Adipocyte (in vitro differentiated cells): ENCODE data around the gene CACNG4.

Experiments used
- DNase-seq: peaks from one replicate; pipeline ENCODE4 v3.0.0-alpha.2; 2015; ENCODE audit warnings: low read depth
- H3K27me3 ChIP-seq: replicated peaks from 2 replicates; pipeline ENCODE4 v1.7.0; 2013; ENCODE audit warnings: mild to moderate bottlenecking, low read length, moderate library complexity; ENCODE audit not compliant: control insufficient read depth, insufficient read depth
- H3K36me3 ChIP-seq: 2 replicates; pipeline ENCODE4 v1.7.0; 2013; ENCODE audit warnings: low read length, mild to moderate bottlenecking, moderate library complexity; ENCODE audit not compliant: control insufficient read depth, insufficient read depth, severe bottlenecking
- H3K4me1 ChIP-seq: 2 replicates; pipeline ENCODE4 v1.7.0; 2013; ENCODE audit warnings: mild to moderate bottlenecking, low read length, moderate library complexity; ENCODE audit not compliant: control insufficient read depth, insufficient read depth
- H3K4me3 ChIP-seq: 2 replicates; pipeline ENCODE4 v1.7.0; 2013; ENCODE audit warnings: mild to moderate bottlenecking, low read length, moderate library complexity
- H3K9ac ChIP-seq: 2 replicates; pipeline ENCODE4 v1.7.0; 2013; ENCODE audit warnings: mild to moderate bottlenecking, low read length, moderate library complexity
- H3K9me3 ChIP-seq: 2 replicates; pipeline ENCODE4 v1.7.0; 2013; ENCODE audit warnings: mild to moderate bottlenecking, low read length, moderate library complexity; ENCODE audit not compliant: control insufficient read depth

The CACNG4 gene

DNA sequence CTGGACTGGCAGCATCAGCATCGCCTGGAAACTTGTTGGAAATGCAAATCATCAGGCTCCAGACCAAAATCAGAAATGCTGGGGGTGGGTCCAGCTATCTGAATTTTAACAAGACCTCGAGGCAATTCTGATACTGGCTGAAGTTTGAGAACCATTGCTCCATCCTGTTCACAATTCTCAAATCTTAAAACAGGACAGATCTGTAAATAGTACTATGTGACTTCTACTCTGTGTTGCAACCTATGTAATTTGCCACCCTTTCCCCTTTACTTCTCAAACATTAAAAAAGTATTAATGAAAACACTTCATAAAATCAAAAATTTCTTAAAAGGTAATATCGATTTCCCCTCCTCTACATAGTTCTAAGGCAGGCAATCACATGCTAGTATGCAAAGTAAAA lies 108.4 kb downstream of the CACNG4 start:
- Histone ChIP-seq H3K36me3 (peaks cover 27% of the 10 kb centered on the region), H3K9me3 (no peaks in the 10 kb centered on the region), H3K4me3 (no peak overlapping the region), H3K4me1 (no peaks in the 10 kb centered on the region), H3K27me3 (no peaks in the 10 kb centered on the region), H3K9ac (no peak overlapping the region)
- DNase-seq: no peak

DNA sequence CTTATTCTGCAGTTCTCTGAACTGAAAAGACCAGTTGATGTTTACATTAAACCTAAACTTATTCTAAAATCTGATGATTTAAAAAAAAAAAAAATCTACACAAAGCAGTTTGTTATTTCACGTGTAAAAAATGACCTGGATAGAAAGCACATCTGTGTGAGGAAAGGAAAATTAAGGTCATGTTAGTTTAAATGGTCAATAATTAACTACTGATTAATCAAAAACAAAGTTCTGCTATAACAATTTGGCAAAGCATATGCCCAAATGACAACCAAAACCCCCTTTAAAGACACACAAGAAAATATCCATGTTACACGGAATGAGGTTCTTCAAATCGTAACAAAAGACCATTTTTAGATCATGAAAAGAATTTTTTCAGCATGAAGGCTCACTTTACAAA lies 110.3 kb downstream of the CACNG4 start:
- Histone ChIP-seq H3K9me3 (no peaks in the 10 kb centered on the region), H3K9ac (no peak overlapping the region), H3K36me3 (peaks cover 33% of the 10 kb centered on the region), H3K27me3 (no peaks in the 10 kb centered on the region), H3K4me1 (no peaks in the 10 kb centered on the region), H3K4me3 (no peak overlapping the region)
- no peak for DNase-seq

- DNase-seq: no peak
- no peaks in the 10 kb centered on the region for H3K9me3 ChIP-seq
- H3K27me3 ChIP-seq: no peaks in the 10 kb centered on the region
- H3K9ac ChIP-seq: no peak overlapping the region
- no peak overlapping the region for H3K4me3 ChIP-seq
- peaks cover 34% of the 10 kb centered on the region for H3K36me3 ChIP-seq
- H3K4me1 ChIP-seq: no peaks in the 10 kb centered on the region
Measured at GRCh38 chr17:67076290-67076689, 111.8 kb downstream of the CACNG4 start.

- no peaks in the 10 kb centered on the region for H3K27me3 ChIP-seq
- no peaks in the 10 kb centered on the region for H3K9me3 ChIP-seq
- no peaks in the 10 kb centered on the region for H3K4me1 ChIP-seq
- H3K4me3 ChIP-seq: no peak overlapping the region
- H3K9ac ChIP-seq: no peak overlapping the region
- H3K36me3 ChIP-seq: peaks cover 38% of the 10 kb centered on the region
- DNase-seq: no peak
Measured at GRCh38 chr17:67078292-67078691, 113.8 kb downstream of the CACNG4 start.

DNA sequence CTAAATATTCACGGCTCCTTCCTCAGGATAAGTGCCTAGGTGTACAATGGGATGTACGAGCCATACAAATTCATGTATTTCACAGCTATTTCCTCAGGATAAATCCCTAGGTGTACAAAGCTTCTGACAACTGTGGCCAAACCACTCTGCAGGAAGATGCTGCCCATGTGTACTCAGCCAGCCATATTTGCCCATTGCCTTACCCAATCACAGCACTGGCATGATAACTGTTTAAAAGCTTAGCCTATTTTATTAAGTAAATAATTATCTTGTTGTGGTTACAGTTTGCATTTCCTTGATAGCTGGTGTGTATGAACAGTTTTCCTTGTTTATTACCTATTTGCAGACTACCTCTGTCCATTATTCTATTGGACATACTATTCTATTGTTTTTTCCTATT lies 115.0 kb downstream of the CACNG4 start:
- H3K27me3 ChIP-seq: no peaks in the 10 kb centered on the region
- H3K9ac ChIP-seq: no peak overlapping the region
- DNase-seq: no peak
- peaks cover 35% of the 10 kb centered on the region for H3K36me3 ChIP-seq
- no peaks in the 10 kb centered on the region for H3K4me1 ChIP-seq
- no peak overlapping the region for H3K4me3 ChIP-seq
- no peaks in the 10 kb centered on the region for H3K9me3 ChIP-seq

GRCh38 chr17:67080804-67081203 lies 116.3 kb downstream of the CACNG4 start:
- no peaks in the 10 kb centered on the region for H3K4me1 ChIP-seq
- no peaks in the 10 kb centered on the region for H3K27me3 ChIP-seq
- DNase-seq: no peak
- no peak overlapping the region for H3K4me3 ChIP-seq
- H3K36me3 ChIP-seq: peaks cover 47% of the 10 kb centered on the region
- no peak overlapping the region for H3K9ac ChIP-seq
- no peaks in the 10 kb centered on the region for H3K9me3 ChIP-seq

DNA sequence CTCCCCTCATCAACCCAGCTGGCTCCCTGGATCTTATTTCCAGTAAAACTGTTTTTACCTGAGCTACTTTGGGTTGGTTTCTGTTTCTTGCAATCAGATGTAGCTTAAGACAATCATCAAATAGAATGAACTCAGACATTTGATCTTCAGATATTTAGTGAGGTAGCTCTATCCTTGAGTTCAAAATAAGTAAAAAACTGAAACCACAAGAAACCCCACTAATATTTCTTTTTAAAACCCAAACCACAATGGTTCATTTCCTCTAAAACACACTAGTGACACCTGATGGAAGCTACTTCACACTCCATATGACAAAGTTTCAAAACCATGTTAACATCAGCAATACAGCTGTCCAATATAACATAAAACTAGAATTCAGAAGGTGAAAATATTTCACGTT lies 117.6 kb downstream of the CACNG4 start:
- DNase-seq: no peak
- no peaks in the 10 kb centered on the region for H3K9me3 ChIP-seq
- peaks cover 47% of the 10 kb centered on the region for H3K36me3 ChIP-seq

More for the DNA sequence above, 117.6 kb downstream of the CACNG4 start:
- Histone ChIP-seq H3K4me1 (no peaks in the 10 kb centered on the region), H3K27me3 (no peaks in the 10 kb centered on the region), H3K4me3 (no peak overlapping the region), H3K9ac (no peak overlapping the region)
